ENCODE data around the gene CUEDC1.
A peak's percentile ranks its signal among the peaks of the same experiment; 100 is the strongest.

CUEDC1 gene

DNA sequence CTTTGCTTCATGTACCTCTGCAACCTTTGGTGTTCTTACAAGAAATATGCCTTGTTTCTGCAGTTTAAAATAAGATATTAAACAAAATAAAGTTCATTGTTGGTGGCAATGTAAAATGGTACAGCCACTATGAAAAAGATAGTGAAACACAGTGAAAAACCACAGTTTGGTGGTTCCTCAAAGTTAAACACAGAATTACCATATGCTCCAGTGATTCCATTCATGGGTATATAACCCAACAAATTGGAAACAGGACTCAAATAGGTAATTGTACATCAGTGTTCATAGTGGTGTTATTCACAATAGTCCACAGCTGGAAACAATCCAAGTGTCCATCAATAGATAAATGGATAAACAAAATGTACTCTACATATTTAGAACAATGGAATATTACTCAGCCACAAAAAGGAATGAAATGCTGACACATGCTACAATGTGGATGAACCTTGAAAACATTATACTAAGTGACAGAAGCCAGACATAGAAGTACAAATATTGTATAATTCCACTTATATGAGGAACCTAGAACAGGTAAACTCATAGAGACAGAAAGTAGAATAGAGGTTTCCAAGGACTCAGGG lies 49.2 kb downstream of the CUEDC1 start:
- no peak for TF ChIP-seq Cebpa-rat (IDR thresholded peaks at IDR 0.05)
- Histone ChIP-seq H3K4me2 (peak overlapping the region; percentile 84 to 98 (median 93); a peak in 21 of 22 replicates), H3K27ac (peak overlapping the region in 5 of 11 experiments; percentile 86 to 96 (median 91); a peak in 7 of 22 replicates), H3K36me3 (no peaks in the 10 kb centered on the region), H3K9me3 (replicated peaks in 1 of 11) (no peaks in the 10 kb centered on the region), H3K4me1 (peaks cover 69 to 89% (median 86%) of the 10 kb centered on the region in 10 experiments), H3K9ac (no peak overlapping the region), H4K20me1 (no peaks in the 10 kb centered on the region), H3K4me3 (no peak overlapping the region), H3K27me3 (no peaks in the 10 kb centered on the region)

DNA sequence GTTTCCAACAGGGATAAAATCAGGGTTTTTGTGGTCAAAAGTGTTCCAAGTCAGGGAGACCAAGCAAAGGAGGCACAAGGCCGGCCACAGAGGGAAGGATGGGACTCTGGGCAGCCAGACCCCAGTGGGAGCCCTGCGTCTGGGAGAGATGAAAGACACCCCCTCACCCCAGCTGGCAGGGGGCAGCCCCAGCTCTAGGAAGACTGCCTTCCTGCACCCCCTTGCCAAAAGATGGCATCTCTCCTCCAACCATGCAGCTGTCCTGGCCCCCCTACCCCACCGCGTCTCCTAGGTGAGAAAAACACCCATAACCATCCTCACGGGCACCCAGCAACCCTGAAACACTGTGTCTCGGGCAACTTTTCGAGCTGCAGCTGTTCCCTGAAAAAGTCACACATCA lies 51.3 kb downstream of the CUEDC1 start:
- H3K4me1 ChIP-seq: peaks cover 84 to 100% (median 96%) of the 10 kb centered on the region in 10 experiments

DNA sequence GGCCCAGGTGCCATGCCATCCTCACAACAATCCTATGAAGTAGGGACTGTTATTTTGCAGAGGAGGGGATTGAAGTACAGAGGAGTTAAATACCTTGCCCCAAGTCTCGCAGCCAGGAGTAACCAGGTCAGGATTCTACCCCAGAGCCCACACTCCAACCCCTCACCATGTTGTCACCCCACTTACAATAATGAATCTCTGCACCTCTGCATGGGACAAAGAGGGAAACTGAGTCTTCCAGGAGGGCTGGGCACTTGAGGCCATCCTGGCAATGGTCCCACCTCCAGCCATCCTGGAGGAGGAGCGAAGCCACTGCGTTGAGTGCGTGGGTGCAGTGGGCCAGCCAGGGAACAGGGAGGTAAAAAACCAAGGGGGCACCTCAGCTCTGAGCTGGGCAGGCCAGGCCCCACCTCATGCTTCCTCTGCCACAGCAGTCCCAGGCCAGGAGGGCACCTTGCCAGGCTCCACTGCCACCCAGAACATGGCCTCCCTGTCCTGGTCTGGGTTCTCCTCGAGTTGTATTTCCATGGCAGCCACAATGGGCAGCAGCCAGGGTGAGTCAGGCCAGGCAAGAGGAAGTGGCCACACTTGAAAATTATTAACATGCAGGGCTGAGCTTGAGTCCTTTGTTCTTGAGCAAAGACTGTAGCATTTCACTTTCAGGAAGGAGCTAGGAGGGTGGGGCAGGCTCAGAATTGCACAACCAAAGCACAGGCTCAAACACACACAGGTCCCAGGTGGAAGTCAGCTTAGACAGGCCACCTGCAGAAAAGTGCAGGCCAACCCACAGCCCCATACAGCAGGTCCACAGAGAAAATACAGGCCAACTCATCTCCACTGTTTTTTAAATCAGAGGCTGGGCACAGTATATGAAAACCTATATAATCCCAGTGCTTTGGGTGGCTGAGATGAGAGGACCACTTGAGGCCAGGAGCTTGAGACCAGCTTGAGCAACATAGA lies 52.1 kb downstream of the CUEDC1 start:
- peaks cover 91 to 100% (median 96%) of the 10 kb centered on the region in 10 experiments for H3K4me1 ChIP-seq
- H3K4me2 ChIP-seq: peak overlapping the region; percentile 84 to 98 (median 93)
- no peaks in the 10 kb centered on the region for H4K20me1 ChIP-seq
- H3K4me3 ChIP-seq: peak overlapping the region in 4 of 10 experiments; percentile 3 to 47 (median 18); a peak in 4 of 20 replicates
- TF ChIP-seq Cebpa-rat (IDR thresholded peaks at IDR 0.05): peak; percentile 74 to 97 (median 90); a peak in 21 of 22 replicates
- H3K27me3 ChIP-seq: no peaks in the 10 kb centered on the region
- H3K9ac ChIP-seq: peak overlapping the region; percentile 61 to 80 (median 70); a peak in 21 of 22 replicates
- peak overlapping the region; percentile 79 to 96 (median 86) for H3K27ac ChIP-seq
- H3K36me3 ChIP-seq: no peaks in the 10 kb centered on the region
- H3K9me3 ChIP-seq (replicated peaks in 1 of 11): no peaks in the 10 kb centered on the region

More for the DNA sequence above, 51.3 kb downstream of the CUEDC1 start:
- TF ChIP-seq Cebpa-rat (IDR thresholded peaks at IDR 0.05): no peak
- Histone ChIP-seq H4K20me1 (no peaks in the 10 kb centered on the region), H3K4me2 (peak overlapping the region; percentile 84 to 98 (median 93)), H3K27me3 (no peaks in the 10 kb centered on the region), H3K9ac (peak overlapping the region; percentile 61 to 80 (median 70); a peak in 18 of 22 replicates), H3K4me3 (0 out of 20 replicates have a peak overlapping the region, but pooled peaks of 1 of the 10 experiments have one; percentile 3), H3K36me3 (no peaks in the 10 kb centered on the region), H3K9me3 (replicated peaks in 1 of 11) (no peaks in the 10 kb centered on the region), H3K27ac (peak overlapping the region; percentile 79 to 96 (median 86); a peak in 21 of 22 replicates)

DNA sequence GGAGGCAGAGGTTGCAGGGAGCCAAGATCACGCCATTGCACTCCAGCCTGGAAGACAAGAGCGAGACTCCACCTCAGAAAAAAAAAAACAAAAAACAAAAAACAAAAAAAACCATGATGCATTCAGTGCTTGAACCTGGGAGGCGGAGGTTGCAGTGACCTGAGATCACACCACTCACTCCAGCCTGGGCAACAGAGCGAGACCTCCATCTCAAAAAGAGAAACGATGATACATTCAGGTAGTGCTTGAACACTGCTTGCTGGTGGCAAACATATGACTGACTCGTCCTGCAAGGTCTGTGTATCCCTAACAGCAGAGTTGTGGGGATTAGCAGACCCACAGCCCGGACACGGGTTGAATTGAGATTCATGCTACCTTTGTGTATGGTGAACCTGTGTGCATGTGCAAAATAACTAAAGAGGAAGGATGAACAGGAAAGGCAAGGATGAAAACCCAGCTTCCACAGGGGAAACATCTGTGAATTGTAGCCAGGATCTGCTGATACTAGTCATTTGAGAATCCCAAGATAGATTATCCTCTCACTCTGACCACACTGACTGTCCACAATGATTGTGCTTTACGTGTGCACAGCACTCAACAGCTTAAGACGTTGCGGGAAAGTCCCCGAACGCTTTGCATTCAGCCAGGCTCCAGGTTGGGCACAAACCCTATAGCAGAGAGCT lies 53.0 kb downstream of the CUEDC1 start:
- H3K4me3 ChIP-seq: peak overlapping the region in 4 of 10 experiments; percentile 3 to 47 (median 18); a peak in 3 of 20 replicates
- peak overlapping the region; percentile 61 to 80 (median 70); a peak in 19 of 22 replicates for H3K9ac ChIP-seq
- H3K36me3 ChIP-seq: no peaks in the 10 kb centered on the region
- H3K9me3 ChIP-seq (replicated peaks in 1 of 11): no peaks in the 10 kb centered on the region
- H3K4me1 ChIP-seq: peaks cover 91 to 100% (median 97%) of the 10 kb centered on the region in 10 experiments
- H4K20me1 ChIP-seq: no peaks in the 10 kb centered on the region
- peak overlapping the region; percentile 84 to 98 (median 93) for H3K4me2 ChIP-seq
- H3K27me3 ChIP-seq: no peaks in the 10 kb centered on the region
- TF ChIP-seq Cebpa-rat (IDR thresholded peaks at IDR 0.05): no peak
- H3K27ac ChIP-seq: peak overlapping the region; percentile 79 to 96 (median 86); a peak in 21 of 22 replicates

DNA sequence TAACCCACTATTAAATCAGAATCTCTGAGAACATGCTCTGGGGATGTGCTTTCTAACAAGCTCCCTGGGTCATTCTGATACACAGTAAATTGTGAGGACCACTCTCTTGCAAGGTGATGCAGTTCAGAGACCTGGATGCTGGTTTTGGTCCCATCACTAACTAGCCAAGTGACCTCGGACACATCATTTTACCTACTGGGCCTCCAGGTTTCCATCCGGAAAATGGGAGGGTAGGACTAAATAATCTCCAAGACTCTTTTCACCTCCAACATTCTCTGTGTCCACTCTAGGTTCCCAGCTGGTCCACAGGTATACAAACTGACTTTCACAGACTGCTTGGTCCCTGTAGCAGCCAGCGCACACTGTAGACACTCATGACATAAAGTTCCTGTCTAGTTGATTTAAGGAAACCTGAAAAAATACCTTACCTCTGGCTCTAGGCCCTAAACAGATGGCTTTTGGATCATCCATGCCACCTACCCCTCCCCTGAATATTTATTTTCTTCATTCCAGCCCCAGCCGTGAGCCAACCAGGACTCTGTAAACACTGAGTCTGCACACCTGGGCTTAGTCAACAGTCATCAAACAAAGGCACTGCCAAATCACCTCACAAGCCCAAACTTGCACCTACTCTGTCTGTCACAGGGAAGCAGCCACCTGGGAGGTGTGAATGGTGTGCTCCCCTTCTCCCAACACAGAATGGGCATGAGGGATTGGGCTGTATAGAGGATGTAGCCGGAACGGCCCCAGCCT lies 54.0 kb downstream of the CUEDC1 start:
- no peak overlapping the region for H3K4me3 ChIP-seq
- peak overlapping the region in 6 of 11 experiments; percentile 18 to 96 (median 91); a peak in 9 of 22 replicates for H3K27ac ChIP-seq
- no peaks in the 10 kb centered on the region for H3K27me3 ChIP-seq
- H3K9ac ChIP-seq: no peak overlapping the region; a peak in 1 of 22 replicates
- peak overlapping the region; percentile 84 to 98 (median 93); a peak in 21 of 22 replicates for H3K4me2 ChIP-seq
- H3K9me3 ChIP-seq (replicated peaks in 1 of 11): no peaks in the 10 kb centered on the region
- peaks cover 81 to 95% (median 91%) of the 10 kb centered on the region in 10 experiments for H3K4me1 ChIP-seq
- no peaks in the 10 kb centered on the region for H4K20me1 ChIP-seq
- TF ChIP-seq Cebpa-rat (IDR thresholded peaks at IDR 0.05): no peak
- H3K36me3 ChIP-seq: no peaks in the 10 kb centered on the region

DNA sequence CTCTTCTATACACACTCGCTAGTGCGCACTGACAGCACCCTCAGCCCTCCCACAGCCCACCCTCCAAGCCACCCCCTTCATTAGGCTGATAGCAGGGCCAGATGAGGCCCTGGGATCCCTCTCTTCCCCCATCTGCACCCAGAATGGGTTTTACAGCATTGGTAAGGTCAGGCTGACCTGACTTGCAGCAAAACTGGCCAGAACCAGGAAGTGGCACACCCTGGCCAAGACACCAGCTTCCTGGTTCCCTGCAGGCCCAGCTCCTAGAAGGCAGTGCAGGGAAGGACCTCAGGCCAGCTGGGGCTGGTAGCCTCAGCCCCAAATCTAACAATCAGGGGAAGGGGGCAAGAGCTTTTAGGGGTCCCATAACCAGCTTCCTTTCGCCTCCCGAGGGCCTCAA lies 55.4 kb downstream of the CUEDC1 start:
- no peaks in the 10 kb centered on the region for H4K20me1 ChIP-seq
- H3K9me3 ChIP-seq (replicated peaks in 1 of 11): no peaks in the 10 kb centered on the region
- H3K4me3 ChIP-seq: no peak overlapping the region
- H3K9ac ChIP-seq: peak overlapping the region in 9 of 11 experiments; percentile 34 to 75 (median 68); a peak in 18 of 22 replicates
- H3K36me3 ChIP-seq: no peaks in the 10 kb centered on the region
- H3K27ac ChIP-seq: peak overlapping the region; percentile 58 to 91 (median 79); a peak in 20 of 22 replicates
- peak overlapping the region; percentile 60 to 98 (median 87) for H3K4me2 ChIP-seq
- peaks cover 69 to 95% (median 88%) of the 10 kb centered on the region in 10 experiments for H3K4me1 ChIP-seq
- TF ChIP-seq Cebpa-rat (IDR thresholded peaks at IDR 0.05): no peak
- no peaks in the 10 kb centered on the region for H3K27me3 ChIP-seq

DNA sequence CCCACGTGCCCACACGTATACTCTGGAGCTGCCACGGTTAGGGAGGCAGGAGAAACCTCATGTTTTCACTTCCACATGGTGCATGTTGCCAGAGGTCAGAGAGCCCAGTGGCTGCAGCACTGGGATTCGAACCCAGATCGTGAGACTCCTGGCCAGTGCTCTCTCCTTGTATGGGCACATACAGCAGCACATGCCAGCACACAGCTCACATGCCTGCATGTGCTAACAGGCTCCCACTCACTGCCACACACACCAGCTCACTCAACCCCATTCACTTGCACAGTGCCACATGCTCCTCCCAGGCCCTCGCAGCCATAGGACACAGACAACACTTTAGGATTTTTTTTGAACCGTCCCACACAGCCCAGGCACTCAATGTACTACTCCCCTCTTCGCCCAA lies 55.8 kb downstream of the CUEDC1 start:
- H3K9me3 ChIP-seq (replicated peaks in 1 of 11): no peaks in the 10 kb centered on the region
- no peaks in the 10 kb centered on the region for H3K27me3 ChIP-seq
- no peak overlapping the region for H3K4me3 ChIP-seq
- H3K36me3 ChIP-seq: no peaks in the 10 kb centered on the region
- no peak for TF ChIP-seq Cebpa-rat (IDR thresholded peaks at IDR 0.05)
- no peaks in the 10 kb centered on the region for H4K20me1 ChIP-seq
- H3K27ac ChIP-seq: peak overlapping the region; percentile 58 to 91 (median 79)
- H3K9ac ChIP-seq: peak overlapping the region; percentile 44 to 76 (median 68); a peak in 19 of 22 replicates
- peaks cover 69 to 95% (median 88%) of the 10 kb centered on the region in 10 experiments for H3K4me1 ChIP-seq
- peak overlapping the region; percentile 60 to 98 (median 87) for H3K4me2 ChIP-seq

All from BLaER1 treated with 17β-estradiol and CSF1 and Interleukin-3, amounts not matched to agents 10 nM and 100 nM (cell line).